ENCODE data around the gene ANO9. TPM values are rescaled to one million over a fixed set of nuclear protein-coding genes. Genes with fewer than 3 reads are reported as not detected.
"Not testable (repeated sequence)": the region's sequence is repeated elsewhere in the genome, so short reads cannot be mapped to it uniquely, and the experiment has no call there.

ANO9 gene
- total RNA-seq, 6 donors from 2014 or later: 11.7 to 62.9 (median 18.8) TPM

DNA sequence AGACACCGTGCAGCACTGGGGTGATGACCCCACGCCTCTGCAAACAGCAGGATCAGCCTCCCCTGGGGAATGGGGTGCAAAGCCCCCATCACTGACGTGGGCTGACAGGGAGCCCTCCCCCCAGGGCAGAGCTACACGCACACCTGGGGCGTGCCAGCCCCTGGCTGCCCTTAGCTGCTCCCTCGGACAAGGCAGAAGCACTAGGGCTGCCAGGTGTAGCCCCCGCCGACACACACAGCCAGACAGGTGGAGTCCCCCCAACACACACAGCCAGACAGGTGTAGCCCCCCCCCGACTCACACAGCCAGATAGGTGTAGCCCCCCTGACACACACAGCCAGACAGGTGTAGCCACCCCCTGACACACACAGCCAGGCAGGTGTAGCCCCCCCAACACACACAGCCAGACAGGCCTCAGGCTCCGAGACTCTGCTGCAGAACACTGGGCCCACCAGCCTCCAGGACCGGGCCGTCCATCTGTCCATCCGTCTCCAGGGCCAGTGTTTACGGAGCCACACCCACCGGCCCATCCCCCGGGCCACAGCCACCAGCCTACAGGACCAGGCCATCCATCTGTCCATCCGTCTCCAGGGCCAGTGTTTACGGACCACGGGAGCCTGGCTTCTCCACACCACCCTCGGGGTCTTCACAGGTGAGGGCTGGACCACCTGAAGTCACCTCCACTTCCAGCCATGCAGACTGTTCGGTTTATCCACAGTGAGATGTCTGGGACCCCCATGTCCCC, 3.5 kb downstream of the ANO9 start:
- Histone ChIP-seq H3K27me3 (peaks cover 0 to 2% (median 0%) of the 10 kb centered on the region in 4 donors), H3K9me3 (no peaks in the 10 kb centered on the region), H3K27ac (no peak overlapping the region), H3K4me3 (no peak overlapping the region), H3K4me1 (peaks cover 7 to 17% (median 12%) of the 10 kb centered on the region in 4 donors), H3K36me3 (no peaks in the 10 kb centered on the region)
- ATAC-seq (ENCODE audit: low FRiP score in 2 of 2) (no peak), DNase-seq (no peak)
- WGBS, 2 donors: 83 to 93% methylated on average over 3 to 16 of the region's 21 CpGs
- TF ChIP-seq CTCF (IDR thresholded peaks at IDR 0.05): no peak
- no peak for TF ChIP-seq POLR2A (IDR thresholded peaks at IDR 0.05)
- no peak for TF ChIP-seq EP300 (IDR thresholded peaks at IDR 0.05)
- TF ChIP-seq POLR2AphosphoS5 (IDR thresholded peaks at IDR 0.05): no peak

GRCh38 chr11:437228-437870, 4.5 kb downstream of the ANO9 start:
- no peak for ATAC-seq (ENCODE audit: low FRiP score in 2 of 2)
- Histone ChIP-seq H3K4me1 (peaks cover 7 to 17% (median 12%) of the 10 kb centered on the region in 4 donors), H3K27me3 (peaks cover 0 to 2% (median 0%) of the 10 kb centered on the region in 4 donors), H3K36me3 (no peaks in the 10 kb centered on the region), H3K4me3 (no peak overlapping the region), H3K27ac (no peak overlapping the region), H3K9me3 (no peaks in the 10 kb centered on the region)
- no peak for DNase-seq
- TF ChIP-seq CTCF (IDR thresholded peaks at IDR 0.05): no peak
- TF ChIP-seq POLR2A (IDR thresholded peaks at IDR 0.05): no peak
- TF ChIP-seq EP300 (IDR thresholded peaks at IDR 0.05): no peak
- TF ChIP-seq POLR2AphosphoS5 (IDR thresholded peaks at IDR 0.05): no peak
- WGBS, 2 donors: 78 to 81% methylated on average over 14 to 17 of the region's 17 CpGs

GRCh38 chr11:434999-435740, 6.6 kb downstream of the ANO9 start:
- 72 to 100% methylated on average over 1 of the region's 1 CpG for WGBS, 2 donors
- not testable (repeated sequence) for H3K4me1 ChIP-seq; H3K4me3 ChIP-seq; H3K27me3 ChIP-seq; H3K36me3 ChIP-seq; H3K27ac ChIP-seq; DNase-seq; ATAC-seq (ENCODE audit: low FRiP score in 2 of 2); H3K9me3 ChIP-seq

- H3K27me3 ChIP-seq: no peaks in the 10 kb centered on the region
- H3K4me3 ChIP-seq: no peak overlapping the region
- H3K9me3 ChIP-seq: no peaks in the 10 kb centered on the region
- DNase-seq: peak in 1 of 2 donors; percentile 74
- TF ChIP-seq CTCF (IDR thresholded peaks at IDR 0.05): no peak
- no peak for TF ChIP-seq POLR2AphosphoS5 (IDR thresholded peaks at IDR 0.05)
- no peak for TF ChIP-seq POLR2A (IDR thresholded peaks at IDR 0.05)
- no peak for TF ChIP-seq EP300 (IDR thresholded peaks at IDR 0.05)
- H3K27ac ChIP-seq: no peak overlapping the region
- WGBS, 2 donors: 90% methylated on average over 2 to 14 of the region's 16 CpGs
- no peak for ATAC-seq (ENCODE audit: low FRiP score in 2 of 2)
- no peaks in the 10 kb centered on the region for H3K4me1 ChIP-seq
- no peaks in the 10 kb centered on the region for H3K36me3 ChIP-seq
Observed at GRCh38 chr11:434496-434895, 7.3 kb downstream of the ANO9 start.

GRCh38 chr11:433641-434040, 8.2 kb downstream of the ANO9 start:
- H3K27me3 ChIP-seq: no peaks in the 10 kb centered on the region
- WGBS, 2 donors: 86 to 87% methylated on average over 7 to 15 of the region's 20 CpGs
- H3K4me3 ChIP-seq: no peak overlapping the region
- TF ChIP-seq POLR2AphosphoS5 (IDR thresholded peaks at IDR 0.05) (no peak), EP300 (IDR thresholded peaks at IDR 0.05) (no peak), POLR2A (IDR thresholded peaks at IDR 0.05) (no peak), CTCF (IDR thresholded peaks at IDR 0.05) (no peak)
- H3K36me3 ChIP-seq: no peaks in the 10 kb centered on the region
- H3K9me3 ChIP-seq: no peaks in the 10 kb centered on the region
- H3K27ac ChIP-seq: no peak overlapping the region
- H3K4me1 ChIP-seq: no peaks in the 10 kb centered on the region
- DNase-seq: peak in 1 of 2 donors; percentile 75
- ATAC-seq (ENCODE audit: low FRiP score in 2 of 2): no peak

Measured in upper lobe of left lung (tissue), 6 donors.